ENCODE data around the gene ARTN. TPM values are rescaled to one million over a fixed set of nuclear protein-coding genes. Genes with fewer than 3 reads are reported as not detected.

Gene ARTN
- total RNA-seq, 1 donor from 2014 or later, result 0.89 TPM

DNA sequence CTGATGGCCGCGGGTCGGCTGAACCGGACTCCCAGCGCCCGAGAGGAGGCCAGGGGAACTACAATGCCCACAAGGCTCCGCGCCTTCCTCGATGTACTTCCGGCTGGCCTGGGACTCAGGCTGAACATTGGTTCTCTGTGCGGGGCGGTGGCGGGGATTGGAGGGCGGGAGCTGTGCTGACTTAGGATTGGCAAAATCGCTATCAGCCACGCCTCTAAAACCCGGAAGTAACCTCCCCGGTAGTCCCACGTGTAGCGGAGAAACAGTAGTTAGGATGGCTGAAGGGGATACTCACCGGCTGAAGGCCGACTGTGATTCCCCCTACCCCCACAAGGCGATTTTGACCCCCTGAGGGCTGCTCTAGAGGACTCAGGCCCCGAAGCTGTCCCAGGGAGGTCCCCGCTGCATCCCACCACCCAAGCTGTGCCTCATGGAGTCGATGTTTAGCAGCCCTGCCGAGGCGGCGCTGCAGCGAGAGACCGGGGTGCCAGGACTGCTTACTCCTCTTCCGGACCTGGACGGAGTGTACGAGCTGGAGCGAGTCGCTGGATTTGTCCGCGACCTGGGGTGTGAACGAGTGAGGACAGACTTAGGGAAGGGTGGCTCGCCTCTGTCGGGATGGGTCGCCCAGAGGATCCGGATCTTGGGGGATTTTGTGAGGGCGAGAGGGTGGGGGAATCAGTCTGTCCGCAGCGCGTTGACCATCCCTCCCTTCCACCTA, 36.3 kb downstream of the ARTN start, which contains the start of gene DPH2:
DPH2 (plus strand) TSS at position 265 of the 721 bp plus-strand sequence; CDS start at position 431, 166 bp downstream.
- H3K27ac Mint-ChIP-seq (ENCODE audit: unreplicated experiment), result peak within 1 kb of the TSS; percentile 94
- DNase-seq (ENCODE audit: low read depth, low spot score), result peak; percentile 88
- H3K27me3 Mint-ChIP-seq (ENCODE audit: low read depth), result no peaks in the 10 kb centered on the region
- peaks cover 30% of the 10 kb centered on the region for H3K4me1 Mint-ChIP-seq
- no peaks in the 10 kb centered on the region for H3K9me3 Mint-ChIP-seq
- no peaks in the 10 kb centered on the region for H3K36me3 Mint-ChIP-seq (ENCODE audit: low read depth)
- TF ChIP-seq, protein P1, sequence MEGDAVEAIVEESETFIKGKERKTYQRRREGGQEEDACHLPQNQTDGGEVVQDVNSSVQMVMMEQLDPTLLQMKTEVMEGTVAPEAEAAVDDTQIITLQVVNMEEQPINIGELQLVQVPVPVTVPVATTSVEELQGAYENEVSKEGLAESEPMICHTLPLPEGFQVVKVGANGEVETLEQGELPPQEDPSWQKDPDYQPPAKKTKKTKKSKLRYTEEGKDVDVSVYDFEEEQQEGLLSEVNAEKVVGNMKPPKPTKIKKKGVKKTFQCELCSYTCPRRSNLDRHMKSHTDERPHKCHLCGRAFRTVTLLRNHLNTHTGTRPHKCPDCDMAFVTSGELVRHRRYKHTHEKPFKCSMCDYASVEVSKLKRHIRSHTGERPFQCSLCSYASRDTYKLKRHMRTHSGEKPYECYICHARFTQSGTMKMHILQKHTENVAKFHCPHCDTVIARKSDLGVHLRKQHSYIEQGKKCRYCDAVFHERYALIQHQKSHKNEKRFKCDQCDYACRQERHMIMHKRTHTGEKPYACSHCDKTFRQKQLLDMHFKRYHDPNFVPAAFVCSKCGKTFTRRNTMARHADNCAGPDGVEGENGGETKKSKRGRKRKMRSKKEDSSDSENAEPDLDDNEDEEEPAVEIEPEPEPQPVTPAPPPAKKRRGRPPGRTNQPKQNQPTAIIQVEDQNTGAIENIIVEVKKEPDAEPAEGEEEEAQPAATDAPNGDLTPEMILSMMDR (conservative IDR thresholded peaks at IDR 0.05), result no peak
- H3K4me3 Mint-ChIP-seq, result peak within 1 kb of the TSS; percentile 98

DNA sequence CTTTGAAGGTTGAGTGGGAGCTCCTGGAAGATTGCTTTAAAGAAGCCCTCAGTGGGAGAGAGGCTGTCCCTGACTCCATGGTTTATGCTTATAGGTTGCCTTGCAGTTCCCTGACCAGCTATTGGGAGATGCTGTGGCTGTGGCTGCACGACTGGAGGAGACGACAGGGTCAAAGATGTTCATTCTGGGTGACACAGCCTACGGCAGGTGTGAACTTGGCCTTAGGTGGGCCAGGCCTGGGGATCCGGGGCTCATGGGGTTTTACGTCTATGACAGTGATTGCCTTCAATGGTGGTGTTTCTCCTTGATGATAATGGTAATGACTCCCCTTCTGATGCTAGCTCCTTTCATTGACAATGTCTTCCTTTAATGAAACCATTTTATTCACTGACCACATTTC, 36.9 kb downstream of the ARTN start:
- TF ChIP-seq, protein P1 (conservative IDR thresholded peaks at IDR 0.05), result no peak
- Mint-ChIP-seq H3K27me3 (ENCODE audit: low read depth) (no peaks in the 10 kb centered on the region), H3K36me3 (ENCODE audit: low read depth) (no peaks in the 10 kb centered on the region)

DNA sequence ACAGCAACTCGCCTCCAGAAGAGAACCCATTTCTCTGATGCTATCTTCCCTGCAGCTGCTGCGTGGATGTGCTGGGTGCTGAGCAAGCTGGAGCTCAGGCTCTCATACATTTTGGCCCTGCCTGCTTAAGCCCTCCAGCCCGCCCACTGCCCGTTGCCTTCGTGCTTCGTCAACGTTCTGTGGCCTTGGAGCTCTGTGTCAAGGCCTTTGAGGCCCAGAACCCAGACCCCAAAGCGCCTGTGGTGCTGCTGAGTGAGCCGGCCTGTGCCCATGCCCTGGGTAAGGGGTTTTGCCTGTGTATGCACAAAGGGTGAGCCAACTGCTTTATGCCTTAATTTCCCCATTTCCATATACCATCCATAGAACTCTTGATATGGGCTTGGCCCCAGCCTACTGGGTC, 37.3 kb downstream of the ARTN start:
- no peaks in the 10 kb centered on the region for H3K36me3 Mint-ChIP-seq (ENCODE audit: low read depth)
- peaks cover 33% of the 10 kb centered on the region for H3K4me1 Mint-ChIP-seq
- DNase-seq (ENCODE audit: low read depth, low spot score), result no peak
- H3K4me3 Mint-ChIP-seq, result peak overlapping the region; percentile 98
- TF ChIP-seq, protein P1 (conservative IDR thresholded peaks at IDR 0.05), result no peak
- H3K27me3 Mint-ChIP-seq (ENCODE audit: low read depth), result no peaks in the 10 kb centered on the region
- no peak overlapping the region for H3K27ac Mint-ChIP-seq (ENCODE audit: unreplicated experiment)
- no peaks in the 10 kb centered on the region for H3K9me3 Mint-ChIP-seq

More for the DNA sequence above, 36.9 kb downstream of the ARTN start:
- H3K9me3 Mint-ChIP-seq, result no peaks in the 10 kb centered on the region
- peaks cover 30% of the 10 kb centered on the region for H3K4me1 Mint-ChIP-seq
- no peak for DNase-seq (ENCODE audit: low read depth, low spot score)
- peak overlapping the region; percentile 98 for H3K4me3 Mint-ChIP-seq
- H3K27ac Mint-ChIP-seq (ENCODE audit: unreplicated experiment), result peak overlapping the region; percentile 94

GRCh38 chr1:43971336-43971980, 37.9 kb downstream of the ARTN start:
- Mint-ChIP-seq H3K27ac (ENCODE audit: unreplicated experiment) (no peak overlapping the region), H3K36me3 (ENCODE audit: low read depth) (no peaks in the 10 kb centered on the region), H3K27me3 (ENCODE audit: low read depth) (no peaks in the 10 kb centered on the region), H3K4me3 (peak overlapping the region; percentile 98), H3K9me3 (no peaks in the 10 kb centered on the region), H3K4me1 (peaks cover 39% of the 10 kb centered on the region)
- TF ChIP-seq, protein P1 (conservative IDR thresholded peaks at IDR 0.05), result no peak
- DNase-seq (ENCODE audit: low read depth, low spot score), result no peak

GRCh38 chr1:43973981-43974442, 40.4 kb downstream of the ARTN start:
- Mint-ChIP-seq H3K27ac (ENCODE audit: unreplicated experiment) (peak overlapping the region; percentile 93), H3K27me3 (ENCODE audit: low read depth) (no peaks in the 10 kb centered on the region), H3K9me3 (no peaks in the 10 kb centered on the region), H3K36me3 (ENCODE audit: low read depth) (peaks cover 11% of the 10 kb centered on the region), H3K4me1 (peaks cover 63% of the 10 kb centered on the region), H3K4me3 (peak overlapping the region; percentile 93)
- DNase-seq (ENCODE audit: low read depth, low spot score), result no peak
- TF ChIP-seq, protein P1 (conservative IDR thresholded peaks at IDR 0.05), result no peak

Data from neural crest cell (in vitro differentiated cells).